Bronchial epithelial cell (primary cell): ENCODE data around the gene ERLIN1. TPM values are rescaled to one million over a fixed set of nuclear protein-coding genes. Genes with fewer than 3 reads are reported as not detected.
A peak's percentile ranks its signal among the peaks of the same experiment; 100 is the strongest.

Source experiments
- DNase-seq: peaks from one replicate; pipeline ENCODE4 v3.0.0-alpha.2; 2010; ENCODE audit warnings: low read depth
- FAIRE-seq: peaks from 2 replicates; lab custom pipeline; 2011; peaks lifted over from hg19 to GRCh38; lab: Jason Lieb, UNC
- H3K27me3 ChIP-seq: 2 replicates; pipeline ENCODE4 v1.5.1; 2011; ENCODE audit warnings: low read length; ENCODE audit not compliant: control insufficient read depth, insufficient read depth
- H3K36me3 ChIP-seq: 2 replicates; pipeline ENCODE4 v1.5.1; 2011; ENCODE audit warnings: low read length; ENCODE audit not compliant: control insufficient read depth, insufficient read depth
- H3K4me3 ChIP-seq: 2 replicates; pipeline ENCODE4 v1.5.1; 2011; ENCODE audit warnings: mild to moderate bottlenecking, low read depth, low read length, control low read depth
- total RNA-seq: library from RNA; depleted of rRNA; stranded (reverse); fragments of >200 nt; gene quantifications from 2 replicates; pipeline ENCODE4 v1.2.1, GENCODE V29; 2014
- TF ChIP-seq, protein P1 (sequence below): IDR thresholded peaks from 2 replicates; pipeline ENCODE4 v1.5.1; 2011; ENCODE audit warnings: mild to moderate bottlenecking, moderate library complexity, low read length, control low read depth, inconsistent platforms; ENCODE audit not compliant: insufficient read depth, severe bottlenecking

The ERLIN1 gene
- total RNA-seq, 1 donor from 2014 or later = 31.6 TPM

DNA sequence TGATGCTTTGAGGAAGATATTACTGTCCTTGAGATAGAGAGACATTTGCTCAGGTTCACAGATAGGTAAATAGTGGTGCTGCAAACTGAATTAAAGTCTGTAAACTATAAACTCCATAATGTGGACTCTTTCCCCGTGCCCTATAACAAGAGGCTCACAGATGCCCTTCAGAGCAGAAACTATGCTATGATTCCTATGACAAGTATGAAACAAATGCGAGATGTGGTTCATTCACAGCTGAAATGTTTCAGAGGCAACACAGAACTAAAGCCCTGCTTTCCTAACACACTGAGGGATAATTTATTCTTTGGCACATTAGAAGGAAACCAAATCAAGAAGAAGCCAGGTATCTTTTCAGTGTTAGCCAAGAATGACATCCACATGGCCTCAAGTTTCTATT lies 30.2 kb upstream of the ERLIN1 start:
- H3K36me3 ChIP-seq = peaks cover 6% of the 10 kb centered on the region
- no peaks in the 10 kb centered on the region for H3K27me3 ChIP-seq
- H3K4me3 ChIP-seq = no peak overlapping the region
- FAIRE-seq (peak; percentile 23), DNase-seq (no peak)
- TF ChIP-seq, protein P1, sequence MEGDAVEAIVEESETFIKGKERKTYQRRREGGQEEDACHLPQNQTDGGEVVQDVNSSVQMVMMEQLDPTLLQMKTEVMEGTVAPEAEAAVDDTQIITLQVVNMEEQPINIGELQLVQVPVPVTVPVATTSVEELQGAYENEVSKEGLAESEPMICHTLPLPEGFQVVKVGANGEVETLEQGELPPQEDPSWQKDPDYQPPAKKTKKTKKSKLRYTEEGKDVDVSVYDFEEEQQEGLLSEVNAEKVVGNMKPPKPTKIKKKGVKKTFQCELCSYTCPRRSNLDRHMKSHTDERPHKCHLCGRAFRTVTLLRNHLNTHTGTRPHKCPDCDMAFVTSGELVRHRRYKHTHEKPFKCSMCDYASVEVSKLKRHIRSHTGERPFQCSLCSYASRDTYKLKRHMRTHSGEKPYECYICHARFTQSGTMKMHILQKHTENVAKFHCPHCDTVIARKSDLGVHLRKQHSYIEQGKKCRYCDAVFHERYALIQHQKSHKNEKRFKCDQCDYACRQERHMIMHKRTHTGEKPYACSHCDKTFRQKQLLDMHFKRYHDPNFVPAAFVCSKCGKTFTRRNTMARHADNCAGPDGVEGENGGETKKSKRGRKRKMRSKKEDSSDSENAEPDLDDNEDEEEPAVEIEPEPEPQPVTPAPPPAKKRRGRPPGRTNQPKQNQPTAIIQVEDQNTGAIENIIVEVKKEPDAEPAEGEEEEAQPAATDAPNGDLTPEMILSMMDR = no peak

DNA sequence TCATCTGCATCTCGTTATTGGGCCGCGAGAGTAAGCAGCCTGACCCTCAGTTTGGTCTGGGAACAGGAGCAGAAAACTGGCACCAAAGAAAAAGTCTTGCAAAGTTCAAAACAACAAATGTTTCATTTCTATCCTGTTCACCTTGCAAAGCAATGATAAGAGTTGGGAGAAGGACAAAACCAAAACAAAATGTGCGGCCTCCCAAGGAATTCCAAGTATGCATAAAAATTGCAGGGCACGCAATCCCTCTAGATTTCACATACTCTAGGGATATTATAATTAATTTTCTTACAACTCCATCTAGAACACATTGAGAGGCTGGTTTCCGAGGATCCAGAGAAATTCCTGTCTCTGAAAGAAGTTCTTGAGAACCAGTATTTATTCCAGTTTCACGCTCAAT lies 23.5 kb upstream of the ERLIN1 start:
- FAIRE-seq = no peak
- TF ChIP-seq, protein P1 = no peak
- H3K36me3 ChIP-seq = peaks cover 1% of the 10 kb centered on the region

DNA sequence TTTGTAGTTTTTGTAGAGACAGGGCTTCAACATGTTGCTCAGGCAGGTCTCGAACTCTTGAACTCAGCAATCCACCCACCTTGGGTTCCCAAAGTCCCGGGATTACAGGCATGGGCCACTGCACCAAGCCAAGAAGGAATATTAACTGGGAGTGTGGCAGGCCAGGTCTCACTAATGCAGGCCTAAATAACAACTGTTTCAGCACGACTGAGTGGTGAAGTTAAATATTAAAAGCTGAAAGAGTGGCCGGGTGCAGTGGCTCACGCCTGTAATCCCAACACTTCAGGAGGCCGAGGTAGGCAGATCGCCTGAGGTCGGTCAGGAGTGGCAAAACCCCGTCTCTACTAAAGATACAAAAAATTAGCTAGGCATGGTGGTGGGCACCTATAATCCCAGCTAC lies 22.4 kb upstream of the ERLIN1 start:
- Histone ChIP-seq H3K4me3 (no peak overlapping the region), H3K36me3 (peaks cover 3% of the 10 kb centered on the region), H3K27me3 (no peaks in the 10 kb centered on the region)
- TF ChIP-seq, protein P1 = no peak
- DNase-seq (no peak), FAIRE-seq (no peak)

More for the DNA sequence above, 23.5 kb upstream of the ERLIN1 start:
- no peak overlapping the region for H3K4me3 ChIP-seq
- DNase-seq = no peak
- no peaks in the 10 kb centered on the region for H3K27me3 ChIP-seq

DNA sequence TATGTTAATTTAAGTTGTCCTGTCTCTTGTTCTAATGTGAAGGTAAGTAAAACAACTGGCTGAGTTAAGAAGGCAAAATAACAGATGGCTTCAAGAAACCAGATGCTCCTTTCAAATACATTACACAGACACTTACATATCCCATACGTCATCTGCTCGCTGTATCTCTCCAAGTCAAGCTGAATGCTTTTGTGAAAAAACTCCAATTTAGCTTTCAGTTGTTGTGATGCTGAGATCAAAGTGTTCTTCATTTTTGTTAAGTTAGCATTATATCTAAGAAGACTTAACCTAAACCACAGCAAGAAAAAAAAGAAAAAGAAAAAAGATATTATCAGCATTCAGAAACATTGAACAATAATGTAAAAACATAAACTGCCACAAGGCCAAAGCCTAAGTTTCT lies 18.5 kb upstream of the ERLIN1 start:
- peaks cover 4% of the 10 kb centered on the region for H3K36me3 ChIP-seq
- no peak for FAIRE-seq
- no peaks in the 10 kb centered on the region for H3K27me3 ChIP-seq
- no peak for DNase-seq
- TF ChIP-seq, protein P1 = no peak
- no peak overlapping the region for H3K4me3 ChIP-seq

DNA sequence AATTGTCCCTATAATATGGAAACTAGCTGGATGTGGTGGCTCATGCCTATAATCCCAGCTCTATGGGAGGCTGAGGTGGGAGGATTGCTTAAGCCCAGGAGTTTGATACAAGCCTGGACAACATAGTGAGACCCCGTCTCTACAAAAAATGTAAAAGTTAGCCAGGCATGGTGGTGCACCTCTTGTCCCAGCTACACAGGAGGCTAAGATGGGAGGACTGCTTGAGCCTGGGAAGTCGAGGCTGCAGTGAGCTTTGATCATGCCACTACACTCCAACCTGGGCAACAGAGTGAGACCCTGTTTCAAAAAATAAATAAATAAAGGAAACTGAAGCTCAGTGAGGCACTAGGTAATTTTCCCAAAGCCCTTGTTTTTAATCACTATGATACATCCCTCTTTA lies 15.7 kb upstream of the ERLIN1 start:
- Histone ChIP-seq H3K27me3 (no peaks in the 10 kb centered on the region), H3K36me3 (peaks cover 7% of the 10 kb centered on the region), H3K4me3 (no peak overlapping the region)
- TF ChIP-seq, protein P1 = no peak
- DNase-seq (no peak), FAIRE-seq (no peak)

DNA sequence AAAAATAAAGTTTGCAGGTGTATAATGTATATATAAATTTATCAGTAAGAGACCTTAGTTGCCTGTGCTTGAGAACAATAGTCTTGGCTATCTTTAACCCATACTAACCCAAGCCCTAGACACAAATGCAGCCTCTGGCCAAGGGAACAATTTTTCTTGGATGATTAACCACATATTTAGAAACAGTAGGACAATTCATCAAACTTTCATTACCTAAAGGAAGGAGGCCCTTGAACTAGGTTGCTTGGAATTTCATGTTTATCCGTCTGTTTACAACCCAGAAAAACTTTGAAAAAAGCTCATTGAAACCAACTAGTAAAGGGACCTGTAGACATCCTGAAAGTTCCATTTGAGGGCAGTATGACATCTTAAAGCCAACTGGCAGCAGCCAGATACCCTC lies 8.9 kb upstream of the ERLIN1 start:
- peaks cover 10% of the 10 kb centered on the region for H3K36me3 ChIP-seq
- FAIRE-seq (no peak), DNase-seq (no peak)

More for the DNA sequence above, 8.9 kb upstream of the ERLIN1 start:
- Histone ChIP-seq H3K27me3 (no peaks in the 10 kb centered on the region), H3K4me3 (no peak overlapping the region)
- TF ChIP-seq, protein P1 = no peak
